Measurements from ENCODE around the gene HSPG2. TPM values are rescaled to one million over a fixed set of nuclear protein-coding genes. Genes with fewer than 3 reads are reported as not detected.

The HSPG2 gene
- total RNA-seq, 1 donor from 2014 or later: 1,732 TPM

GRCh38 chr1:21847223-21848205 is 89.6 kb downstream of the HSPG2 start:
- no peaks in the 10 kb centered on the region for H3K4me1 Mint-ChIP-seq (ENCODE audit: unreplicated experiment)
- H3K27me3 Mint-ChIP-seq (ENCODE audit: unreplicated experiment): peaks cover 32% of the 10 kb centered on the region
- no peak for TF ChIP-seq CTCF (IDR thresholded peaks at IDR 0.05; ENCODE audit: unreplicated experiment)
- H3K9me3 Mint-ChIP-seq (ENCODE audit: unreplicated experiment): no peaks in the 10 kb centered on the region
- peak overlapping the region; percentile 67 for H3K4me3 Mint-ChIP-seq (ENCODE audit: unreplicated experiment)
- H3K27ac Mint-ChIP-seq (ENCODE audit: unreplicated experiment): no peak overlapping the region
- H3K36me3 Mint-ChIP-seq (ENCODE audit: low read depth, unreplicated experiment): peaks cover 32% of the 10 kb centered on the region
- DNase-seq (ENCODE audit: low spot score): no peak

GRCh38 chr1:21845646-21846641 is 91.2 kb downstream of the HSPG2 start:
- Mint-ChIP-seq H3K36me3 (ENCODE audit: low read depth, unreplicated experiment) (peaks cover 31% of the 10 kb centered on the region), H3K4me3 (ENCODE audit: unreplicated experiment) (no peak overlapping the region), H3K27me3 (ENCODE audit: unreplicated experiment) (peaks cover 35% of the 10 kb centered on the region), H3K4me1 (ENCODE audit: unreplicated experiment) (no peaks in the 10 kb centered on the region), H3K27ac (ENCODE audit: unreplicated experiment) (no peak overlapping the region), H3K9me3 (ENCODE audit: unreplicated experiment) (no peaks in the 10 kb centered on the region)
- no peak for DNase-seq (ENCODE audit: low spot score)
- no peak for TF ChIP-seq CTCF (IDR thresholded peaks at IDR 0.05; ENCODE audit: unreplicated experiment)

- TF ChIP-seq CTCF (IDR thresholded peaks at IDR 0.05; ENCODE audit: unreplicated experiment): no peak
- DNase-seq (ENCODE audit: low spot score): no peak
- Mint-ChIP-seq H3K27ac (ENCODE audit: unreplicated experiment) (no peak overlapping the region), H3K4me1 (ENCODE audit: unreplicated experiment) (no peaks in the 10 kb centered on the region), H3K9me3 (ENCODE audit: unreplicated experiment) (no peaks in the 10 kb centered on the region), H3K36me3 (ENCODE audit: low read depth, unreplicated experiment) (peaks cover 34% of the 10 kb centered on the region), H3K4me3 (ENCODE audit: unreplicated experiment) (peak overlapping the region; percentile 53), H3K27me3 (ENCODE audit: unreplicated experiment) (peaks cover 40% of the 10 kb centered on the region)
Observed at GRCh38 chr1:21843996-21844395, 93.1 kb downstream of the HSPG2 start.

- H3K4me1 Mint-ChIP-seq (ENCODE audit: unreplicated experiment): no peaks in the 10 kb centered on the region
- no peak overlapping the region for H3K4me3 Mint-ChIP-seq (ENCODE audit: unreplicated experiment)
- peaks cover 39% of the 10 kb centered on the region for H3K27me3 Mint-ChIP-seq (ENCODE audit: unreplicated experiment)
- no peaks in the 10 kb centered on the region for H3K9me3 Mint-ChIP-seq (ENCODE audit: unreplicated experiment)
- peaks cover 40% of the 10 kb centered on the region for H3K36me3 Mint-ChIP-seq (ENCODE audit: low read depth, unreplicated experiment)
- DNase-seq (ENCODE audit: low spot score): no peak
- TF ChIP-seq CTCF (IDR thresholded peaks at IDR 0.05; ENCODE audit: unreplicated experiment): no peak
- H3K27ac Mint-ChIP-seq (ENCODE audit: unreplicated experiment): no peak overlapping the region
Observed at GRCh38 chr1:21843208-21843607, 93.9 kb downstream of the HSPG2 start.
